ENCODE data around the gene ERBB4. TPM values are rescaled to one million over a fixed set of nuclear protein-coding genes. Genes with fewer than 3 reads are reported as not detected.

Gene ERBB4
- total and polyA plus RNA-seq, 10 of the 15 experiments (the other 5 are each of a cell fraction or from before 2014, with no cell fraction given) = under 0.01 to 0.23 (median 0.01) TPM; not detected in 4

GRCh38 chr2:212228743-212229171 is 309.8 kb downstream of the ERBB4 start:
- RAD21 ChIA-PET (ENCODE audit: unreplicated experiment) = no interaction called here

More at GRCh38 chr2:212228743-212229171, 309.8 kb downstream of the ERBB4 start:
- ChIA-PET SMC1A (ENCODE audit: uncharacterized antibody, unreplicated experiment) (interaction anchor here (0.7 kb wide), 1 partner anchor 227 kb away, joined by 3 read pairs; no protein-coding TSS in a partner anchor), POLR2A (no interaction called here), CTCF (no interaction called here)
- ATAC-seq (no peak), DNase-seq (ENCODE audit: low read depth, low spot score) (no peak), FAIRE-seq (no peak)
- Histone ChIP-seq H4K20me1 (ENCODE audit: control insufficient read depth, insufficient read depth) (no peaks in the 10 kb centered on the region), H3K36me3 (ENCODE audit: control insufficient read depth in 2 of 2, insufficient read depth in 2 of 2, low read length in 1 of 2) (no peaks in the 10 kb centered on the region), H3K9ac (ENCODE audit: control insufficient read depth, insufficient read depth, low read length) (no peak overlapping the region), H3K79me2 (ENCODE audit: control insufficient read depth, insufficient read depth, low read length) (no peaks in the 10 kb centered on the region), H3K27ac (ENCODE audit: control insufficient read depth, insufficient read depth) (no peak overlapping the region), H3K4me3 (no peak overlapping the region), H3K4me2 (ENCODE audit: control insufficient read depth, insufficient read depth) (no peak overlapping the region), H3K27me3 (replicated peaks in 1 of 2; ENCODE audit: control insufficient read depth in 2 of 2, insufficient read depth in 2 of 2, low read length in 1 of 2) (no peaks in the 10 kb centered on the region), H3K9me3 (replicated peaks; ENCODE audit: control insufficient read depth, insufficient read depth, low read length) (no peaks in the 10 kb centered on the region), H2AFZ (ENCODE audit: control insufficient read depth, low read depth, low read length) (no peak overlapping the region), H3K4me1 (ENCODE audit: control insufficient read depth, insufficient read depth, low read length) (no peaks in the 10 kb centered on the region)
- WGBS (ENCODE audit: insufficient coverage, insufficient replicate concordance, low lambda C conversion rate, missing lambda C conversion rate) = 0% methylated on average over 2 of the region's 2 CpGs
- intact Hi-C loops (cut with micrococcal nuclease; ENCODE audit: unreplicated experiment) (no loop called here), in situ Hi-C loops (cut with MboI) (no loop called here)
- no peak for TF ChIP-seq CREB1 (IDR thresholded peaks at IDR 0.05; ENCODE audit: low read depth)
- TF ChIP-seq, protein P1, sequence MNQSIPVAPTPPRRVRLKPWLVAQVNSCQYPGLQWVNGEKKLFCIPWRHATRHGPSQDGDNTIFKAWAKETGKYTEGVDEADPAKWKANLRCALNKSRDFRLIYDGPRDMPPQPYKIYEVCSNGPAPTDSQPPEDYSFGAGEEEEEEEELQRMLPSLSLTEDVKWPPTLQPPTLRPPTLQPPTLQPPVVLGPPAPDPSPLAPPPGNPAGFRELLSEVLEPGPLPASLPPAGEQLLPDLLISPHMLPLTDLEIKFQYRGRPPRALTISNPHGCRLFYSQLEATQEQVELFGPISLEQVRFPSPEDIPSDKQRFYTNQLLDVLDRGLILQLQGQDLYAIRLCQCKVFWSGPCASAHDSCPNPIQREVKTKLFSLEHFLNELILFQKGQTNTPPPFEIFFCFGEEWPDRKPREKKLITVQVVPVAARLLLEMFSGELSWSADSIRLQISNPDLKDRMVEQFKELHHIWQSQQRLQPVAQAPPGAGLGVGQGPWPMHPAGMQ (IDR thresholded peaks at IDR 0.05; ENCODE audit: borderline replicate concordance) = no peak
- no peak for TF ChIP-seq TCF3 (IDR thresholded peaks at IDR 0.05; ENCODE audit: borderline replicate concordance, insufficient read depth, low read depth, low read length)
- no peak for TF ChIP-seq KDM1A (IDR thresholded peaks at IDR 0.05; ENCODE audit: borderline replicate concordance)
- TF ChIP-seq, protein P2, sequence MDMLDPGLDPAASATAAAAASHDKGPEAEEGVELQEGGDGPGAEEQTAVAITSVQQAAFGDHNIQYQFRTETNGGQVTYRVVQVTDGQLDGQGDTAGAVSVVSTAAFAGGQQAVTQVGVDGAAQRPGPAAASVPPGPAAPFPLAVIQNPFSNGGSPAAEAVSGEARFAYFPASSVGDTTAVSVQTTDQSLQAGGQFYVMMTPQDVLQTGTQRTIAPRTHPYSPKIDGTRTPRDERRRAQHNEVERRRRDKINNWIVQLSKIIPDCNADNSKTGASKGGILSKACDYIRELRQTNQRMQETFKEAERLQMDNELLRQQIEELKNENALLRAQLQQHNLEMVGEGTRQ (IDR thresholded peaks at IDR 0.05; ENCODE audit: borderline replicate concordance, low read depth, low read length) = no peak
- no peak for TF ChIP-seq JUND (IDR thresholded peaks at IDR 0.05; ENCODE audit: low read depth, low read length)
- TF ChIP-seq NRF1 (conservative IDR thresholded peaks at IDR 0.05; ENCODE audit: low read depth, low read length) = no peak
- TF ChIP-seq, protein P3, sequence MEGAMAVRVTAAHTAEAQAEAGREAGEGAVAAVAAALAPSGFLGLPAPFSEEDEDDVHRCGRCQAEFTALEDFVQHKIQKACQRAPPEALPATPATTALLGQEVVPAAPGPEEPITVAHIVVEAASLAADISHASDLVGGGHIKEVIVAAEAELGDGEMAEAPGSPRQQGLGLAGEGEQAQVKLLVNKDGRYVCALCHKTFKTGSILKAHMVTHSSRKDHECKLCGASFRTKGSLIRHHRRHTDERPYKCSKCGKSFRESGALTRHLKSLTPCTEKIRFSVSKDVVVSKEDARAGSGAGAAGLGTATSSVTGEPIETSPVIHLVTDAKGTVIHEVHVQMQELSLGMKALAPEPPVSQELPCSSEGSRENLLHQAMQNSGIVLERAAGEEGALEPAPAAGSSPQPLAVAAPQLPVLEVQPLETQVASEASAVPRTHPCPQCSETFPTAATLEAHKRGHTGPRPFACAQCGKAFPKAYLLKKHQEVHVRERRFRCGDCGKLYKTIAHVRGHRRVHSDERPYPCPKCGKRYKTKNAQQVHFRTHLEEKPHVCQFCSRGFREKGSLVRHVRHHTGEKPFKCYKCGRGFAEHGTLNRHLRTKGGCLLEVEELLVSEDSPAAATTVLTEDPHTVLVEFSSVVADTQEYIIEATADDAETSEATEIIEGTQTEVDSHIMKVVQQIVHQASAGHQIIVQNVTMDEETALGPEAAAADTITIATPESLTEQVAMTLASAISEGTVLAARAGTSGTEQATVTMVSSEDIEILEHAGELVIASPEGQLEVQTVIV (IDR thresholded peaks at IDR 0.05; ENCODE audit: borderline replicate concordance, partially characterized antibody) = no peak
- TF ChIP-seq RCOR1 (conservative IDR thresholded peaks at IDR 0.05; ENCODE audit: low read depth, low read length) = no peak
- TF ChIP-seq TARDBP (IDR thresholded peaks at IDR 0.05; ENCODE audit: borderline replicate concordance) = no peak
- no peak for TF ChIP-seq FOXM1 (IDR thresholded peaks at IDR 0.05; ENCODE audit: low read depth, low read length)
- TF ChIP-seq SP1 (IDR thresholded peaks at IDR 0.05; ENCODE audit: low read depth, low read length) = no peak
- no peak for TF ChIP-seq ASH2L (IDR thresholded peaks at IDR 0.05; ENCODE audit: borderline replicate concordance, low read depth)
- TF ChIP-seq NFYB (IDR thresholded peaks at IDR 0.05; ENCODE audit: insufficient read depth, low read depth, low read length) = no peak
- no peak for TF ChIP-seq MYC (IDR thresholded peaks at IDR 0.05; ENCODE audit: insufficient read depth, insufficient read length, insufficient replicate concordance, low read length, severe bottlenecking)
- no peak for TF ChIP-seq MEF2B (IDR thresholded peaks at IDR 0.05; ENCODE audit: partially characterized antibody, poor library complexity, severe bottlenecking)
- no peak for TF ChIP-seq ZNF622 (IDR thresholded peaks at IDR 0.05)
- no peak for TF ChIP-seq BHLHE40 (IDR thresholded peaks at IDR 0.05; ENCODE audit: borderline replicate concordance in 1 of 2, low read depth in 2 of 2, low read length in 1 of 2)
- BruUV-seq (replicated peaks) = no TSS peak
